Epithelial cell of esophagus (primary cell): ENCODE results near the gene SPAG6.
"Not testable (repeated sequence)": the region's sequence is repeated elsewhere in the genome, so short reads cannot be mapped to it uniquely, and the experiment has no call there.

Experiments
- DNase-seq: peaks from one replicate; pipeline ENCODE4 v3.0.0; 2010; ENCODE audit warnings: low read depth
- H3K4me3 ChIP-seq: 2 replicates; pipeline ENCODE4 v1.5.1; 2011; ENCODE audit warnings: mild to moderate bottlenecking, low read length, control low read depth
- CTCF ChIP-seq: IDR thresholded peaks from 2 replicates; pipeline ENCODE4 v1.5.1; 2011; ENCODE audit warnings: low read depth, mild to moderate bottlenecking, low read length, control low read depth, inconsistent platforms; ENCODE audit not compliant: insufficient read depth; ENCODE audit errors: missing control alignments

The SPAG6 gene

DNA sequence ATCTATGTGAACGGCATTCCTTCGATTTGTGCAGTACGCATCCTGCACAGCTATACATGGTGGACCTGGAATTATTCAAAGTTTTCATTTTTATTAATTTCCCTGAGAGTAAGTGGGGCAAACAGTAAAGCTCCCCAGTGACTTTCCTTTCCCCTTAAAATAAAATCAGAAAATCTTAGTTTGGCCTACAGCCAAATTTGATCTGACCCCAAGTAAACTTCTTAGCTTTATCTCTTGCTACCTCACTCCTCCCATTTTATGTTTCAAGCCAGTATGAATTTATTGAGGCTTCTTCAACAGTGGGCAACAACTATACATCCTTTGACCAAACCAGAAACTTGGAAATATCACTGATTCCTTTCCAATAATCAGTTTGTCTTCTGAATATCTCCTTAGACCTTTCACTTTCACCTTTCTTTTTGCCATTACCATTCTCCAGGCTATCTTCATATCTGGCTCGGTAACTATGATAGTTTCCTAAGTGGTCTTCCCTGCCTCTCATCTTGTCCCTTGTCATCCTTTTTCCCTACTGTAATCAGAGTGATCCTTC is 11.1 kb downstream of the SPAG6 start:
- no peak for TF ChIP-seq CTCF
- no peak for DNase-seq
- H3K4me3 ChIP-seq, result no peak overlapping the region

DNA sequence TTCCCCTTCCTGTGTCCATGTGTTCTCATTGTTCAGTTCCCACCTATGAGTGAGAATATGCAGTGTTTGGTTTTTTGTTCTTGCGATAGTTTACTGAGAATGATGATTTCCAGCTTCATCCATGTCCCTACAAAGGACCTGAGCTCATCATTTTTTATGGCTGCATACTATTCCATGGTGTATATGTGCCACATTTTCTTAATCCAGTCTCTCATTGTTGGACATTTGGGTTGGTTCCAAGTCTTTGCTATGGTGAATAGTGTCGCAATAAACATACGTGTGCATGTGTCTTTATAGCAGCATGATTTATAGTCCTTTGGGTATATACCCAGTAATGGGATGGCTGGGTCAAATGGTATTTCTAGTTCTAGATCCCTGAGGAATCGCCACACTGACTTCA is 12.5 kb downstream of the SPAG6 start:
- not testable (repeated sequence) for H3K4me3 ChIP-seq, DNase-seq

DNA sequence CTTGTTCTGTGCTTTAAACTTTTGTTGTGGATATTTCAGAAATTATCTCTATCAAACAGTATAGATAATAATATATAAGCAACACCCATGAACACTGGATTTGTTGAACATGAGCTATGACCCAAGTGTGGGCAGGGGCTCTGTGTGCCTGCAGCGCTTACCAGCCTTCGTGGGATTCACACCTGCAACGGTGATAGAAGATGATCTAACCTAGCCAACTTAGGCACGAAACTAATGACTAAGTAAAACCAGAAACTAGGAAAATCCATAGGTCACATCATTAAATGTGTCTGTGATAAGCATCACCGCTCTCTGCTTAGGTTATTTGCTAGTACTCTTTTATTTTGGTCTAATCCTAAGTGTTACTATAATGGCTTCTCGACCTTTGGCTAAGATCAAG is 18.0 kb downstream of the SPAG6 start:
- DNase-seq, result no peak
- H3K4me3 ChIP-seq, result no peak overlapping the region
- no peak for TF ChIP-seq CTCF

DNA sequence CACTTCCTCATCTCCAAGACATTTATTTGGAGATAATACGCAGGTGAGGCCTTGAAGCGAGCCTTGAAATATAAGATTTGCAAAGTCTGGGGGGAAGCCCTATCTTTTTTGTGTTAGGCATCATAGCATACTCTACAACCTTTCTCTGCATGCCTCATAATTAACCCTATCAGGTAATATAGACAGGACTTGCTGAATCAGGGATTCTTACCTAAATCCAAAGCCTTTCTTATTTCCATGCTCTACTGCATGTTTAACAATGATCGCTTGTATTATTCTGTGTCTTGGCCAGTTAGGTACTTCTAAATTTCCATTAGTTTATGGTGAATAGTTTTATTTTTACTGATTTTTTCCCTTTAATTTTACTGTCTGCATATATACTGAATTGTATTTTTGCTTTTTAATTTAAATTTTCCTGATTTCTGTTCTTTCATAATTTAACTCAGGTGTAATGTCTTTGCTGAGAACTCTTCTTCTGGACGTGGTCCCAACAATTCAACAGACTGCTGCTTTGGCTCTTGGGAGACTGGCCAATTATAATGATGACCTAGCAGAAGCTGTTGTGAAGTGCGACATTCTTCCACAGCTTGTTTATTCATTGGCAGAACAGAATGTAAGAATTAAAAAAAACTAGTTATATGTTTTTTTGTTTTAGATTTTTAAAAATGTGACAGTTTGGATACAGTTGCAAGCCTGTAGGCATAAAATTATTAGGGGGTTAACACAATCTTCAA is 19.3 kb downstream of the SPAG6 start:
- no peak for TF ChIP-seq CTCF
- H3K4me3 ChIP-seq, result no peak overlapping the region
- no peak for DNase-seq

- TF ChIP-seq CTCF, result no peak
- no peak overlapping the region for H3K4me3 ChIP-seq
- DNase-seq, result no peak
Measured at GRCh38 chr10:22365233-22365632, 19.9 kb downstream of the SPAG6 start.

GRCh38 chr10:22365644-22366434 is 20.5 kb downstream of the SPAG6 start:
- DNase-seq, result no peak
- no peak overlapping the region for H3K4me3 ChIP-seq
- TF ChIP-seq CTCF, result no peak

DNA sequence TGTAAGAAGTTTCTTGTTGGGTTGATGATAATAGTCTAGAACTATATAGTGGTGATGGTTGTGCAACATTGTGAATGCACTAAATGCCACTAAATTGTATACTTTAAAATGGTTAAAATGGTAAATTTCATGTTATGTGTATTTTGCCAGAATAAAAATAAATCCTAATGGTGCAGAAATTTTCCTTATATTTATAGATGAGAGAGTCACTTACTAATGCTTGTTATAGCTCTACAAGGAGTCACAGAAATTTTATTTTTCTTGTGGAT is 21.1 kb downstream of the SPAG6 start:
- TF ChIP-seq CTCF, result no peak
- H3K4me3 ChIP-seq, result no peak overlapping the region
- DNase-seq, result no peak
